NCI-H2196 treated with DMSO at 0.1 percent for 48 hours (cell line): ENCODE data around the gene ATXN2.
"Not testable (repeated sequence)": the region's sequence is repeated elsewhere in the genome, so short reads cannot be mapped to it uniquely, and the experiment has no call there.

Experiments
- DNase-seq: peaks from one replicate; lab custom pipeline; 2025; ENCODE audit not compliant: unreplicated experiment; lab: John Stamatoyannopoulos, UW

The ATXN2 gene, protein sequence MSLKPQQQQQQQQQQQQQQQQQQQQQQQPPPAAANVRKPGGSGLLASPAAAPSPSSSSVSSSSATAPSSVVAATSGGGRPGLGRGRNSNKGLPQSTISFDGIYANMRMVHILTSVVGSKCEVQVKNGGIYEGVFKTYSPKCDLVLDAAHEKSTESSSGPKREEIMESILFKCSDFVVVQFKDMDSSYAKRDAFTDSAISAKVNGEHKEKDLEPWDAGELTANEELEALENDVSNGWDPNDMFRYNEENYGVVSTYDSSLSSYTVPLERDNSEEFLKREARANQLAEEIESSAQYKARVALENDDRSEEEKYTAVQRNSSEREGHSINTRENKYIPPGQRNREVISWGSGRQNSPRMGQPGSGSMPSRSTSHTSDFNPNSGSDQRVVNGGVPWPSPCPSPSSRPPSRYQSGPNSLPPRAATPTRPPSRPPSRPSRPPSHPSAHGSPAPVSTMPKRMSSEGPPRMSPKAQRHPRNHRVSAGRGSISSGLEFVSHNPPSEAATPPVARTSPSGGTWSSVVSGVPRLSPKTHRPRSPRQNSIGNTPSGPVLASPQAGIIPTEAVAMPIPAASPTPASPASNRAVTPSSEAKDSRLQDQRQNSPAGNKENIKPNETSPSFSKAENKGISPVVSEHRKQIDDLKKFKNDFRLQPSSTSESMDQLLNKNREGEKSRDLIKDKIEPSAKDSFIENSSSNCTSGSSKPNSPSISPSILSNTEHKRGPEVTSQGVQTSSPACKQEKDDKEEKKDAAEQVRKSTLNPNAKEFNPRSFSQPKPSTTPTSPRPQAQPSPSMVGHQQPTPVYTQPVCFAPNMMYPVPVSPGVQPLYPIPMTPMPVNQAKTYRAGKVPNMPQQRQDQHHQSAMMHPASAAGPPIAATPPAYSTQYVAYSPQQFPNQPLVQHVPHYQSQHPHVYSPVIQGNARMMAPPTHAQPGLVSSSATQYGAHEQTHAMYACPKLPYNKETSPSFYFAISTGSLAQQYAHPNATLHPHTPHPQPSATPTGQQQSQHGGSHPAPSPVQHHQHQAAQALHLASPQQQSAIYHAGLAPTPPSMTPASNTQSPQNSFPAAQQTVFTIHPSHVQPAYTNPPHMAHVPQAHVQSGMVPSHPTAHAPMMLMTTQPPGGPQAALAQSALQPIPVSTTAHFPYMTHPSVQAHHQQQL

GRCh38 chr12:111598637-111599452 lies at the start of gene ATXN2:
Gene ATXN2, minus strand, starts transcription at chr12:111599315. Its CDS starts 281 bp downstream, at chr12:111599034.
- DNase-seq, result peak; percentile 55

GRCh38 chr12:111645433-111645832 lies 46.3 kb upstream of the ATXN2 start:
- DNase-seq, result peak; percentile 8

DNA sequence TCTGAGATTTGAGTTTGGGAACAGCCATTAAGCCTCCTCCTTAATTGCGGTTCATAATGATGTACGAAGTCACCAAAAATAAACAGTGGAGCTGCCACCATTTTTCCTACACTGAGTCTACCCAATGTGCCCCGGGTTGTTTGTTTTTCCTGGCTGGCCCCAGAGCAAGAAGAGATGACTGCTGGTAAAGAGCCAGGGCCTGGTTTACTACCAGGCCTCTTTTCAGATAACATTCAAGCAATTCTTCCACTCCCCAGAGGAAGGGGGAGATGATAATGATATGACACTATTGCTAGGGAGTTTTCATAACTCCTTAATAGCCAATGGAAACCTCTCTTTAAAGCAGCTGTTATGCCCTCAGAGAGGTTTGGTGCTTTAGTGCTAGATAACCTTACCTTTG lies 44.3 kb upstream of the ATXN2 start:
- peak; percentile 24 for DNase-seq

DNA sequence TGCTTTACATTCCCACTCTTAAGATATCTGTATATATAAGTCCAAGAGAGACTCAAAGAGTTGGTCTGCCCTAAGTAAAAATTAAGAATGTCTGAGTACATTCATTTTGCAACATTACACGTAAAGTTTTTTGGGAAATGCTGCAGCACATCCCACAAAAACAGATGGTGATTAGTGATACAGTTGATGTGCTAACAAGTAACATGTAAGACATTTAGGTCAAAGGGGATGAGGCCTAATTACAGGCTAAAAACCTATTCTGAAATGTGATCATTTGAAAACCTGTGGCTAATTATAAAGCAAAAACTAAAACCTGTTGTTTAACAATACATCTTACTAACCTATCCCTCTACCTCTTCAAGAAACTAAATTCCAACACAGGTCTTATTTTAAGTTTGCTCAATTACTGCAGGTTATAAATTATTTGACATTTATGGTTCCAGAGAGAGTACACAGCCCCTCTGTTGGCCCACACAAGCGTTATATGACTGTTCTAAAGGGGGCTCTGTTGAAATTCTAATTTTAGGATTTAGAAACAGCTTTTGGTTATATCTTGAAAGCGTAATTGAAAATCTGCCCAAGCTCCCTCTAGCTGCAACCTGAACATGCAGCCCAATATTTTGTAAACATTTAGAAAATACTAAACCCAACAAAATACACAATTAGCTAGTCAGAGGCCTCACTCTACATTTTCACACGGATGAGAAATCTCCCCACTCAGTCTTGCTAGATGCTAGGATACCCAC lies 43.7 kb upstream of the ATXN2 start:
- DNase-seq, result no peak

DNA sequence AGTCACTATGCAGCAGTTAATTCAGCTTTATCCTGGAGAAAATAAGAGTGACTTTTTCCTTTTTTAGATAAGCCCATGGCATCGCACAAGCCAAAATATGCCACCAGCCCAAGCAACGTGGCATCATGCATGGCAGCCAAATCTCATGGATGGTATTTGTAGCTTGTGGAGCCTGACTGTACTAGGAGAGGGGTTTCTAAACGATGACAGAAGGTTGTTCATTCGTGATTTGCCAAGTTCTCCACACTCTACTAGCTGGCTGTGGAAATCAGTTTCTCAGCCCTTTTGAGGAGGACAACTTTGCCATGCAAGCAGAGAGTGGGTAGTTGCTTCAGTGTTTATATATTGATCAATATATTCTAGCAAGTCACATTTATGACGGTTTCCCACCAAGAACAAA lies 41.4 kb upstream of the ATXN2 start:
- no peak for DNase-seq

DNA sequence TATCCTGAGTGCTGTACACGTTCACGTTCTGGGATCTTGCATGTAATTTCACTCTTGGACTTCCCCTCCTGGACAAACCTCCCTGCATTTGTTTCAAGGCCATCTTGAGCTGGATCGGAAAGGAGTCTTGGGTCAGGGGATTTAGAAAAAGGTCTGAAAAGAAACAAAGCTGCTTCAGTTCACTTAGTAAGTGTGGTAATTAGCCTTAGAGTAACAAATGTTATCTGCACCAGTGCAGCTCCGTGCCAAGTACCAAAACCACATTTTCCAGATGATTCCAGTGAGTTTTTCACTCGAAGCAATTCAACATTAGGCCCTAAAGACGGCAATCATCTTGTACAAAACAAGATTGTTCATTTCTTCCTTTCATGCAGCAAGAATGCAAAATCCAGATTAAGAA lies 39.4 kb upstream of the ATXN2 start:
- DNase-seq, result no peak

DNA sequence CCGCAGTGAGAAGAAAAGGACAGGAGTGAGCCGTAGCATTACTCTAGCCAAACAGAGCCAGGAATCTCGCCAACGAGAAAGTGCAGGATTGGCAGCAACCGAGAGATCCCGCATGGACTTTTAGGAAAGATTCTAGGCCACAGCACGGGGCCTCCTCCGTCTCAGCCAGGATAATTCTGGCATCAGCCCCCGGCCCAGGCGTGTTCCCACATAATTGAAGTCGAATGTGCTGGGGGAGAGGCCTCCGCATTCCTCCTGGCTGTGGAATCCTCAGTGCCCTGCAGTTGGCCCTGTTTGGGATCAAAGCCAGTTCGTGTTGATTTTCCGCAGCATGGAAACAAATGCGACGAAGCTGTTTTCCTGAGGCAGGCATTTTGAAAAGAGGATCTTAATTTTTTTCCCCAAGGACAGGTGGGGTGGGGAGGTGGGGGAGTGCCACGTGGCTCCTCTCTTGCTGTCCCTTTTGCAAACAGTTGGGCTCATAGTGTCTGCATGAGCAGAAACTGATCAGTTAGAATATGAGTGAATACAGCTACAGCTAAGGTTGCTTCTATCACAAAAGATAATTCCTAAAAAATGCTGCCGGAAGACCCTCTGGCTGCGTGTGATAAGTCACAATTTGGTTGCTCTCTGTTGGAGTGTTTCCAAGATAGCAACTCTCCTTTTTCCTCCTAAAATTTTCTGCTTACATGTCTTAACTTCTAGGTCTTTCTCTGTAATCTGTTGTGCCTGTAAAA lies 37.3 kb upstream of the ATXN2 start:
- no peak for DNase-seq

- DNase-seq, result no peak
These were observed 36.4 kb upstream of the ATXN2 start for GRCh38 chr12:111635524-111635923.

DNA sequence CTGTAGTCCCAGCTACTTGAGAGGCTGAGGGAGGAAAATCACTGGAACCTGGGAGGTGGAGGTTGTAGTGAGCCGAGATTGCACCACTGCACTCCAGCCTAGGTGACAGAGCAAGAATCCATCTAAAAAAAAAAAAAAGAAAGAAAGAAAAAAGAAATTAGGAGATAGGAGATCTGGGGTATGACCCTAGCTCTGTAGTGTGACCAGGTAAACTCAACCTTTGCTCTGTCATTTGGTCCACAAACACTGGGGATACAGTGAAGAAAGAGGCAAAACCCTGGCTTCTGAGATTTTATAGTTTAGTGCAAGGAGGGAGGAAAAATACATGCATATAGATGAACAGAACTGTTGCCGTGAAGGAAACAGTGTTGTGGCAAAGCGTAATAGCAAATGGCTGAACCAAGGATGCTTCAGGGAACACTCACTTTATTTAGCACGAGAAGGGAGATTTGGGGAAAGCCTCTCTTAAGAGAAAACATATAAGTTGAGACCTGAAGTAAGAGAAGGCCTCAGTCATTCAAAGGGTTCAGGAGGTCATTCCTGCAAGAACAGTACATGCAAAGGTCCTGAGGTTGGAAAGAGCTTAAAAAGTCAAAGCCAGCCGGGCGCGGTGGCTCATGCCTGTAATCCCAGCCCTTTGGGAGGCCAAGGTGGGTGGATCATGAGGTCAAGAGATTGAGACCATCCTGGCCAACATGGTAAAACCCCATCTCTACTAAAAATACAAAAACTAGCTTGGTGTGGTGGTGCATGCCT lies 29.6 kb upstream of the ATXN2 start:
- no peak for DNase-seq

GRCh38 chr12:111626230-111626629 lies 27.1 kb upstream of the ATXN2 start:
- no peak for DNase-seq

GRCh38 chr12:111624540-111624939 lies 25.4 kb upstream of the ATXN2 start:
- no peak for DNase-seq

- not testable (repeated sequence) for DNase-seq
These were observed 18.7 kb upstream of the ATXN2 start for GRCh38 chr12:111617841-111618240.

DNA sequence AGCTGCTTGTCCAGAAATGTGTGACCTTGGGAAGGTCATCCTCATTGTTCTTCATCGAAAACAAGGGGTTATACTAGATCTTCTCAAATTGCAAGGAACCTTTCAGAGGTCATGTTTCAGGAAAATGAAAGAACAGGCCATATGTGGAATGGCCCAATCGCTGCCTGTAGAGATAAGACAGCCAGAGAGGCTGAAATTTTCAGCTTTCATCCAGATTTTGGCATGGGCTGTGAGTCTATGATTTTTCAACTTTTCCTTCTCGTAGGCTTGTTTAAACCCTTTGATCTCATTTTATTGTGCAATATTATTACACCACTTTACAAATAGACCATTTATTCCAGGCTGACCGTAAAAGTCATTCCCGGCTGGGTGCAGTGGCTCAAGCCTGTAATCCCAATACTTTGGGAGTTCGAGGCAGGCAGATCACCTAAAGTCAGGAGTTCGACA lies 17.1 kb upstream of the ATXN2 start:
- no peak for DNase-seq

GRCh38 chr12:111607239-111607638 lies 8.1 kb upstream of the ATXN2 start:
- DNase-seq, result no peak

DNA sequence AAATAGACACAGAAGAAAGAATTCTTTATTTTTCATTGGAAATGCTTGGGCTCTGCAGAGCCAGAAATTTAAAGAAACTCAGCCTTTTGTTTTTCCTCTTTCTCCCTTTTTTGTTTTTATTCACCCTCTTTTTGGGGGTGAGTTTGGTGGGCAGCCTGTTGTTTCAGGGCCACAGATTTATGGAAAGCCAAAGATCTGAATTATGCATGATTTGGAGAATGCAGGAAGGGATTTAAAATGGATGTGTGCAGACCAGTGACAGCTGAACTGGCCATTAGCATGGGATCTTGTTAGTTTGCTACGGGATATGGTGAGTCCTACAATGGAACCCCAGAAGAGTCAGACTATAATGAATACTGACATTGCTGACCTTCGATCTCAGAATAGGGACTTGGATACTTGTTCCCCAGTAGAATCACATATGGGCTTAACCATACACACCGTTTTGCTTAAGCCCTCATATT lies 7.7 kb upstream of the ATXN2 start:
- DNase-seq, result no peak

DNA sequence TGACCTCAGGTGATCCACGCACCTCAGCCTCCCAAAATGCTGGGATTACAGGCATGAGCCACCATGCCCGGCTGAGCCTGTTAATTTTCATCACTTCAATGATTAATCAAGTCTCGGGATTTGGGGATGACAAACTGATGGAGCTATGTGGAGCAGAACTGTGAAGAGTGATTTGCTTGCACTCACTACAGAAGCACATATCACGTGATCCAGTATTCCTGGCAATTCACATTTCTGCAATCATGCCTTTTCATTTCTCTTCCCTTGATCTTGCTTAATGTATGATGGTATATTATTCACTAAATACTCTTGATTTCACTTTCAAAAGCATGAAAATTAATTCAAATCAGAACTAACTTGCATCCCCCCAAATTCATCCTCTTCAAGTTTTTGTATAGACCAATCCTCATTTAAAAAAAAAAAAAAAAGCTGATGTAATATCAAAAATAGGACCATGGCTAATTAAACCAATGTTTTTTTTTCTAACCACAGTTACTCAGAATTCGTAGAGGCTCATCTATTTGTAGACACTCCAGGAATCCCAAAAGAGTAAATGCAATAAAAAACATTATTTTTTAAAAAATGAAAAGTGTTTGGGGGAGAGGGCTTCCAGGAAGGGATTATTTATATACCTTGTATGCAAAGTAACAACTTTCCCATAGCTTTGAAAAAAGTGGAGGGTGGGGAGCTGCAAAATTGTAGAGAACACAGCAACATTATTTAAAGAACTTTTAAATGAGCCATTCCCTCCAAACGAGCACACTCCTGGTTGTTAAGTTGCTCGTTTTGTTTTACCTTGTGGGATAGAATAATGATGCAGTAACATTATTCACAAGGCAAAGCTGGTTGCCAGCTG lies 7.0 kb upstream of the ATXN2 start:
- no peak for DNase-seq

- not testable (repeated sequence) for DNase-seq
These were observed 3.7 kb upstream of the ATXN2 start for GRCh38 chr12:111602857-111603256.
